Measurements from ENCODE around the gene RASSF5. TPM values are rescaled to one million over a fixed set of nuclear protein-coding genes. Genes with fewer than 3 reads are reported as not detected.

RASSF5 gene
- total RNA-seq, 4 donors from 2014 or later: 0.77 to 5.3 (median 3.2) TPM

GRCh38 chr1:206582537-206582936 lies 75.2 kb downstream of the RASSF5 start:
- no peak overlapping the region for H3K4me3 ChIP-seq
- intact Hi-C loops (cut with DNase I; ENCODE audit: low total_unique reads): loop anchor here (10.0 kb wide), 1 partner anchor 88 kb away; no protein-coding TSS in a partner anchor
- H3K4me1 ChIP-seq: no peaks in the 10 kb centered on the region
- no peaks in the 10 kb centered on the region for H3K36me3 ChIP-seq
- no peaks in the 10 kb centered on the region for H3K27me3 ChIP-seq
- no peak overlapping the region for H3K27ac ChIP-seq
- no peak for DNase-seq
- no peaks in the 10 kb centered on the region for H3K9me3 ChIP-seq
- no peak for TF ChIP-seq CTCF (IDR thresholded peaks at IDR 0.05)
- no peak for TF ChIP-seq POLR2A (IDR thresholded peaks at IDR 0.05)

- Histone ChIP-seq H3K27ac (no peak overlapping the region), H3K27me3 (no peaks in the 10 kb centered on the region), H3K9me3 (no peaks in the 10 kb centered on the region), H3K36me3 (no peaks in the 10 kb centered on the region), H3K4me3 (no peak overlapping the region), H3K4me1 (no peaks in the 10 kb centered on the region)
- no peak for DNase-seq
- TF ChIP-seq POLR2A (IDR thresholded peaks at IDR 0.05): no peak
- TF ChIP-seq CTCF (IDR thresholded peaks at IDR 0.05): no peak
- intact Hi-C loops (cut with DNase I; ENCODE audit: low total_unique reads): loop anchor here (10.0 kb wide), 1 partner anchor 88 kb away; no protein-coding TSS in a partner anchor
Measured at GRCh38 chr1:206582971-206583706, 75.8 kb downstream of the RASSF5 start.

GRCh38 chr1:206583707-206584648 lies 76.6 kb downstream of the RASSF5 start:
- Histone ChIP-seq H3K9me3 (no peaks in the 10 kb centered on the region), H3K36me3 (no peaks in the 10 kb centered on the region), H3K4me1 (no peaks in the 10 kb centered on the region), H3K4me3 (no peak overlapping the region), H3K27ac (no peak overlapping the region), H3K27me3 (no peaks in the 10 kb centered on the region)
- intact Hi-C loops (cut with DNase I; ENCODE audit: low total_unique reads): loop anchor here (10.0 kb wide), 1 partner anchor 89 kb away; no protein-coding TSS in a partner anchor
- peak; percentile 69 to 71 for DNase-seq
- TF ChIP-seq POLR2A (IDR thresholded peaks at IDR 0.05) (no peak), CTCF (IDR thresholded peaks at IDR 0.05) (peak; percentile 75 to 82 (median 78))

- Histone ChIP-seq H3K36me3 (no peaks in the 10 kb centered on the region), H3K27ac (no peak overlapping the region), H3K9me3 (no peaks in the 10 kb centered on the region), H3K4me3 (no peak overlapping the region), H3K27me3 (no peaks in the 10 kb centered on the region), H3K4me1 (no peaks in the 10 kb centered on the region)
- no peak for TF ChIP-seq POLR2A (IDR thresholded peaks at IDR 0.05)
- no peak for DNase-seq
- intact Hi-C loops (cut with DNase I; ENCODE audit: low total_unique reads): loop anchor here (10.0 kb wide), 1 partner anchor 90 kb away; no protein-coding TSS in a partner anchor
Measured at GRCh38 chr1:206584683-206585082, 77.4 kb downstream of the RASSF5 start.

- H3K4me1 ChIP-seq: no peaks in the 10 kb centered on the region
- no peak for DNase-seq
- no peak overlapping the region for H3K4me3 ChIP-seq
- peak overlapping the region; percentile 75 for H3K27ac ChIP-seq
- intact Hi-C loops (cut with DNase I; ENCODE audit: low total_unique reads): loop anchor here (10.0 kb wide), 1 partner anchor 92 kb away; no protein-coding TSS in a partner anchor
- TF ChIP-seq POLR2A (IDR thresholded peaks at IDR 0.05) (no peak), CTCF (IDR thresholded peaks at IDR 0.05) (no peak)
- no peaks in the 10 kb centered on the region for H3K9me3 ChIP-seq
- no peaks in the 10 kb centered on the region for H3K36me3 ChIP-seq
- no peaks in the 10 kb centered on the region for H3K27me3 ChIP-seq
Measured at GRCh38 chr1:206586501-206587445, 79.4 kb downstream of the RASSF5 start.

Measured in uterus (tissue), 4 donors.